ENCODE measurements around the gene TTLL9.

DNA sequence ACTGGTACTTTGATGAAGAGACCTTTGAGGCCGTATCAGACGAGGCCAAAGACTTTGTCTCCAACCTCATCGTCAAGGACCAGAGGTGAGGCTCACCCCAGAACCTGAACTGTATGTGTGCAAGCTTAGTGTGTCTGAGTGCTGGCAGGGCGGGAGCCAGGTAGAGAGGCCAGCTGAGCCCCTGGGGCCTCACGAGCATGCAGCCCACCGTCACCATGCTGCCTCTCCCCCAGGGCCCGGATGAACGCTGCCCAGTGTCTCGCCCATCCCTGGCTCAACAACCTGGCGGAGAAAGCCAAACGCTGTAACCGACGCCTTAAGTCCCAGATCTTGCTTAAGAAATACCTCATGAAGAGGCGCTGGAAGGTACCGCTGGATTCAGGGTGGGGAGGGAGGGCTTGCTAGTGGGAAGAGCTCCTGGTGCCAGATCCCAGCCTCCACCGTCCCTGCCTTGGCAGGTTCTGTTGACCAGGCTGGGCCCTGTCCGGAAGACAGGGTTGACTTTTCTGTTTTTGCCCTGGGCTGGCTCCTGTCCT is 38.6 kb upstream of the TTLL9 start:
- TF ChIP-seq, protein P1, sequence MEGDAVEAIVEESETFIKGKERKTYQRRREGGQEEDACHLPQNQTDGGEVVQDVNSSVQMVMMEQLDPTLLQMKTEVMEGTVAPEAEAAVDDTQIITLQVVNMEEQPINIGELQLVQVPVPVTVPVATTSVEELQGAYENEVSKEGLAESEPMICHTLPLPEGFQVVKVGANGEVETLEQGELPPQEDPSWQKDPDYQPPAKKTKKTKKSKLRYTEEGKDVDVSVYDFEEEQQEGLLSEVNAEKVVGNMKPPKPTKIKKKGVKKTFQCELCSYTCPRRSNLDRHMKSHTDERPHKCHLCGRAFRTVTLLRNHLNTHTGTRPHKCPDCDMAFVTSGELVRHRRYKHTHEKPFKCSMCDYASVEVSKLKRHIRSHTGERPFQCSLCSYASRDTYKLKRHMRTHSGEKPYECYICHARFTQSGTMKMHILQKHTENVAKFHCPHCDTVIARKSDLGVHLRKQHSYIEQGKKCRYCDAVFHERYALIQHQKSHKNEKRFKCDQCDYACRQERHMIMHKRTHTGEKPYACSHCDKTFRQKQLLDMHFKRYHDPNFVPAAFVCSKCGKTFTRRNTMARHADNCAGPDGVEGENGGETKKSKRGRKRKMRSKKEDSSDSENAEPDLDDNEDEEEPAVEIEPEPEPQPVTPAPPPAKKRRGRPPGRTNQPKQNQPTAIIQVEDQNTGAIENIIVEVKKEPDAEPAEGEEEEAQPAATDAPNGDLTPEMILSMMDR (IDR thresholded peaks at IDR 0.05), result no peak
- no peak for TF ChIP-seq POLR2AphosphoS5 (IDR thresholded peaks at IDR 0.05)
- no peak for TF ChIP-seq POLR2A (IDR thresholded peaks at IDR 0.05)

Measured in prostate gland (tissue), 2 donors.